Heart left ventricle (tissue), 16 donors: ENCODE results near the gene AKIP1. TPM values are rescaled to one million over a fixed set of nuclear protein-coding genes. Genes with fewer than 3 reads are reported as not detected.
"Not testable (repeated sequence)": the region's sequence is repeated elsewhere in the genome, so short reads cannot be mapped to it uniquely, and the experiment has no call there.

Experiments
- ATAC-seq, 4 donors: fragments of 200-7000 bp; cut with Tn5 transposase; one replicate each; pipeline ENCODE4 v1.9.1; 2020 to 2022; ENCODE audit warnings: moderate library complexity in 4 of 4, mild to moderate bottlenecking in 3 of 4, moderate number of reproducible peaks in 1 of 4
- DNase-seq, 5 donors: peaks; one replicate each; pipeline ENCODE4 v3.0.0-alpha.2; 2020
- H3K27ac ChIP-seq, 12 donors: fragments of 200-600 bp; sonication (generic) in 4 of 12; one replicate each; pipeline versions ENCODE4 v1.5.0 to v1.8.0; 2016 to 2022; ENCODE audit warnings: mild to moderate bottlenecking in 2 of 12
- H3K27me3 ChIP-seq, 9 donors: fragments of 200-600 bp; sonication (generic) in 2 of 9; one replicate each; pipeline versions ENCODE4 v1.5.1 to v1.8.0; 2016 to 2022; ENCODE audit warnings: mild to moderate bottlenecking in 3 of 9
- H3K36me3 ChIP-seq, 9 donors: fragments of 200-600 bp; sonication (generic) in 2 of 9; one replicate each; pipeline versions ENCODE4 v1.5.0 to v1.8.0; 2018 to 2022; ENCODE audit warnings: mild to moderate bottlenecking in 2 of 9
- H3K4me1 ChIP-seq, 12 donors: fragments of 200-600 bp; sonication (generic) in 4 of 12; one replicate each; pipeline versions ENCODE4 v1.5.0 to v1.8.0; 2016 to 2022; ENCODE audit warnings: mild to moderate bottlenecking in 3 of 12
- H3K4me3 ChIP-seq, 12 donors: fragments of 200-600 bp; sonication (generic) in 4 of 12; one replicate each; pipeline versions ENCODE4 v1.5.0 to v1.8.0; 2017 to 2022; ENCODE audit warnings: mild to moderate bottlenecking in 9 of 12, moderate library complexity in 4 of 12
- H3K9me3 ChIP-seq, 12 donors: fragments of 200-600 bp; sonication (generic) in 4 of 12; one replicate each; pipeline versions ENCODE4 v1.5.0 to v1.8.0; 2016 to 2022; ENCODE audit warnings: mild to moderate bottlenecking in 1 of 12
- CTCF ChIP-seq, 12 donors: fragments of 200-600 bp; sonication (generic) in 4 of 12; IDR thresholded peaks; one replicate each; pipeline versions ENCODE4 v1.5.0 to v1.8.0; 2018 to 2022; ENCODE audit warnings: antibody characterized with exemption in 12 of 12, mild to moderate bottlenecking in 5 of 12
- POLR2A ChIP-seq, 2 donors: fragments of 450-650 bp; IDR thresholded peaks; one replicate each; pipeline ENCODE4 v1.6.1; 2017; ENCODE audit warnings: antibody characterized with exemption in 2 of 2, mild to moderate bottlenecking in 2 of 2, moderate library complexity in 2 of 2
- WGBS, 4 donors: extraction: QIAGEN DNeasy Blood & Tissue Kit in 2 of 4; methylation state at CpG; one replicate each; pipeline versions ENCODE4 v1.1.5 to v1.1.7; 2013 to 2018; 5-methylcytosine and 5-hydroxymethylcytosine counted together
- intact Hi-C, 10 donors: fragments of 100-400 bp; cut with DNase I; formaldehyde crosslinking; loops; one replicate each; pipeline versions ENCODE4 v1.11.1 to v1.14.2; 2022
- polyA plus RNA-seq, 2 donors: library from polyadenylated mRNA; stranded (reverse); fragments of 200-250 nt; gene quantifications; one replicate each; pipeline ENCODE4 v1.2.3, GENCODE V29; 2013
- total RNA-seq, 9 donors: library from RNA; depleted of rRNA in 2 of 9; stranded (reverse); fragments of >200 nt in 2 of 9; fragmentation: NEBNext Ultra II Directional in 3 of 9; extraction: Animal tissue kit (Norgen Biotek cat#: 25700) in 3 of 9; gene quantifications; one replicate each; pipeline versions ENCODE4 v1.1.0 to v1.2.4, GENCODE V29; 2016 to 2023
- donor health status: ischemic (EF 13 %, LVEDD 7.1; RV severe dilation, severe dysfunction).
- donor health status: healthy with polysubstance abuse.
- donor health status: DM: no; HTN: yes; CAD: no.
- donor health status: DM: no; HTN: no; CAD: no.
- donor health status: ischemic (EF 25% LVEDD 6.9; RV normal size, moderate dysfunction).
- donor health status: ischemic (EF 25% LVEDD 5.7; RV mildly dilated, moderate dysfunction).
- donor health status: healthy.
- donor health status: DM: yes; HTN: yes; CAD: no.
- donor health status: ischemic (EF 35%, LVEDD 5.7; RV mildly dilated, moderate dysfunction).
- donor health status: nonischemic (EF 11% LVEDD 7.7; RV severe dilation, severe dysfunction).
- donor health status: DM: yes; HTN: yes; CAD: no.
- donor health status: PGD.
- donor health status: ischemic (EF 29% LVEDD 5.4; RV normal size, mild dysfunction).
- donor health status: nonischemic (EF 23%, LVEDD 6.1; RV moderate dilation, normal function).

Gene AKIP1
- total and polyA plus RNA-seq, 11 donors, result 17.7 to 39.9 (median 27.4) TPM

- no peaks in the 10 kb centered on the region for H3K9me3 ChIP-seq
- intact Hi-C loops, result no loop called here
- no peaks in the 10 kb centered on the region for H3K4me1 ChIP-seq
- H3K36me3 ChIP-seq, result no peaks in the 10 kb centered on the region
- WGBS, 4 donors, result 94 to 98% (median 95%) methylated on average over 12 of the region's 12 CpGs
- no peak overlapping the region for H3K4me3 ChIP-seq
- no peaks in the 10 kb centered on the region for H3K27me3 ChIP-seq
- ATAC-seq (no peak), DNase-seq (no peak)
- H3K27ac ChIP-seq, result no peak overlapping the region
- TF ChIP-seq CTCF (IDR thresholded peaks at IDR 0.05), result no peak
- no peak for TF ChIP-seq POLR2A (IDR thresholded peaks at IDR 0.05)
Observed at GRCh38 chr11:8930456-8931175, 19.6 kb downstream of the AKIP1 start.

- DNase-seq (no peak), ATAC-seq (no peak)
- TF ChIP-seq CTCF (IDR thresholded peaks at IDR 0.05) (no peak), POLR2A (IDR thresholded peaks at IDR 0.05) (no peak)
- Histone ChIP-seq H3K4me3 (no peak within 1 kb of the TSS), H3K36me3 (no peaks in the 10 kb centered on the region), H3K4me1 (no peaks in the 10 kb centered on the region), H3K27ac (no peak within 1 kb of the TSS), H3K27me3 (no peaks in the 10 kb centered on the region), H3K9me3 (no peaks in the 10 kb centered on the region)
- 79 to 80% (median 79%) methylated on average over 9 to 12 of the region's 12 CpGs for WGBS, 4 donors
- intact Hi-C loops, result no loop called here
Observed at GRCh38 chr11:8932564-8933180, 21.7 kb downstream of the AKIP1 start, which contains the start of gene C11orf16. C11orf16 (minus strand) TSS chr11:8932947; CDS start chr11:8932308, 639 bp downstream.

- no peak overlapping the region for H3K27ac ChIP-seq
- WGBS, 4 donors, result 85 to 96% (median 93%) methylated on average over 6 of the region's 6 CpGs
- no peaks in the 10 kb centered on the region for H3K36me3 ChIP-seq
- ATAC-seq (no peak), DNase-seq (no peak)
- no peaks in the 10 kb centered on the region for H3K4me1 ChIP-seq
- H3K4me3 ChIP-seq, result no peak overlapping the region
- H3K27me3 ChIP-seq, result no peaks in the 10 kb centered on the region
- TF ChIP-seq POLR2A (IDR thresholded peaks at IDR 0.05), result no peak
- TF ChIP-seq CTCF (IDR thresholded peaks at IDR 0.05), result no peak
- H3K9me3 ChIP-seq, result no peaks in the 10 kb centered on the region
- intact Hi-C loops, result no loop called here
Observed at GRCh38 chr11:8933931-8934330, 22.9 kb downstream of the AKIP1 start.

- Histone ChIP-seq H3K9me3 (no peaks in the 10 kb centered on the region), H3K36me3 (no peaks in the 10 kb centered on the region), H3K27ac (no peak overlapping the region), H3K4me3 (no peak overlapping the region), H3K4me1 (no peaks in the 10 kb centered on the region), H3K27me3 (no peaks in the 10 kb centered on the region)
- intact Hi-C loops, result no loop called here
- 54 to 63% (median 61%) methylated on average over 14 of the region's 14 CpGs for WGBS, 4 donors
- ATAC-seq, result no peak
- no peak for TF ChIP-seq CTCF (IDR thresholded peaks at IDR 0.05)
- TF ChIP-seq POLR2A (IDR thresholded peaks at IDR 0.05), result no peak
- DNase-seq, result no peak
Observed at GRCh38 chr11:8934742-8935488, 23.9 kb downstream of the AKIP1 start.

- H3K27ac ChIP-seq, ATAC-seq, intact Hi-C loops, DNase-seq, H3K9me3 ChIP-seq, H3K4me3 ChIP-seq, H3K36me3 ChIP-seq, H3K27me3 ChIP-seq, H3K4me1 ChIP-seq: not testable (repeated sequence)
- WGBS, 4 donors, result 92 to 94% (median 94%) methylated on average over 2 of the region's 2 CpGs
Observed at GRCh38 chr11:8935789-8936188, 24.8 kb downstream of the AKIP1 start.
